OCI-M1 (cell line): ENCODE results near the gene MON1B.
"Not testable (repeated sequence)": the region's sequence is repeated elsewhere in the genome, so short reads cannot be mapped to it uniquely, and the experiment has no call there.

Experiments
- DNase-seq: peaks from one replicate; lab custom pipeline; 2025; lab: John Stamatoyannopoulos, UW

The MON1B gene

GRCh38 chr16:77197747-77198146 is 6.8 kb downstream of the MON1B start:
- no peak for DNase-seq

- no peak for DNase-seq
Observed at GRCh38 chr16:77199211-77199610, 8.2 kb downstream of the MON1B start, which contains the start of gene SYCE1L. TSS of gene SYCE1L (plus strand) at chr16:77199408. CDS start at chr16:77199452, 44 bp downstream.

GRCh38 chr16:77206533-77206932 is 15.5 kb downstream of the MON1B start:
- DNase-seq: no peak

- DNase-seq: no peak
Observed at GRCh38 chr16:77207030-77207429, 16.0 kb downstream of the MON1B start.

GRCh38 chr16:77208382-77208781 is 17.4 kb downstream of the MON1B start:
- DNase-seq: no peak

GRCh38 chr16:77211880-77212740 is 21.1 kb downstream of the MON1B start:
- no peak for DNase-seq

- DNase-seq: no peak
Observed at GRCh38 chr16:77212741-77213541, 22.0 kb downstream of the MON1B start.

GRCh38 chr16:77213542-77214106 is 22.6 kb downstream of the MON1B start:
- DNase-seq: no peak

- DNase-seq: no peak
Observed at GRCh38 chr16:77214411-77215138, 23.6 kb downstream of the MON1B start.

GRCh38 chr16:77219437-77219836 is 28.4 kb downstream of the MON1B start:
- DNase-seq: no peak

GRCh38 chr16:77220427-77220826 is 29.4 kb downstream of the MON1B start:
- DNase-seq: no peak

GRCh38 chr16:77221482-77221881 is 30.5 kb downstream of the MON1B start:
- no peak for DNase-seq

- peak; percentile 34 for DNase-seq
Observed at GRCh38 chr16:77223184-77223583, 32.2 kb downstream of the MON1B start.

GRCh38 chr16:77225182-77225581 is 34.2 kb downstream of the MON1B start:
- no peak for DNase-seq

- no peak for DNase-seq
Observed at GRCh38 chr16:77227745-77228144, 36.8 kb downstream of the MON1B start.

- peak; percentile 53 for DNase-seq
Observed at GRCh38 chr16:77231047-77231446, 40.1 kb downstream of the MON1B start.

GRCh38 chr16:77233799-77234519 is 43.0 kb downstream of the MON1B start:
- no peak for DNase-seq

- DNase-seq: no peak
Observed at GRCh38 chr16:77234611-77235010, 43.6 kb downstream of the MON1B start.

- peak; percentile 92 for DNase-seq
Observed at GRCh38 chr16:77236063-77236511, 45.1 kb downstream of the MON1B start.

GRCh38 chr16:77238593-77238992 is 47.6 kb downstream of the MON1B start:
- no peak for DNase-seq

GRCh38 chr16:77242471-77242870 is 51.5 kb downstream of the MON1B start:
- not testable (repeated sequence) for DNase-seq
